ENCODE results near the gene SCAMP1.

Gene SCAMP1

GRCh38 chr5:78397831-78398230, 37.4 kb downstream of the SCAMP1 start:
- Histone ChIP-seq H3K14ac (ENCODE audit: low read length) (no peak overlapping the region), H4K91ac (ENCODE audit: low read depth, low read length) (no peak overlapping the region), H2BK120ac (ENCODE audit: insufficient read depth, low read length, poor library complexity) (no peak overlapping the region), H3K18ac (ENCODE audit: low read length) (no peak overlapping the region), H3K4me1 (ENCODE audit: control insufficient read depth in 1 of 2, insufficient read depth in 2 of 2, low read length in 2 of 2) (no peaks in the 10 kb centered on the region), H3K4me3 (ENCODE audit: low read depth, low read length) (no peak overlapping the region), H2BK12ac (ENCODE audit: low read length) (no peak overlapping the region), H4K8ac (ENCODE audit: low read depth, low read length) (no peak overlapping the region), H3K4me2 (ENCODE audit: low read length) (no peak overlapping the region), H3K79me1 (ENCODE audit: low read length) (no peaks in the 10 kb centered on the region), H3K27ac (ENCODE audit: low read depth, low read length) (no peak overlapping the region), H3K79me2 (ENCODE audit: control insufficient read depth, insufficient read depth, low read length, poor library complexity) (no peaks in the 10 kb centered on the region), H3K9ac (ENCODE audit: low read length) (no peak overlapping the region), H4K12ac (ENCODE audit: low read depth, low read length) (no peak overlapping the region), H2AK5ac (ENCODE audit: low read length) (no peak overlapping the region), H2BK5ac (ENCODE audit: low read depth, low read length, poor library complexity) (no peak overlapping the region), H2AFZ (ENCODE audit: insufficient read depth, low read length, poor library complexity) (no peak overlapping the region), H3K27me3 (ENCODE audit: insufficient read depth, low read length) (no peaks in the 10 kb centered on the region), H3K4ac (ENCODE audit: low read depth, low read length) (no peak overlapping the region), H3K23ac (ENCODE audit: low read length) (no peak overlapping the region), H3K36me3 (ENCODE audit: control insufficient read depth in 1 of 2, insufficient read depth in 2 of 2, low read length in 2 of 2) (no peaks in the 10 kb centered on the region), H3K9me3 (ENCODE audit: insufficient read depth, low read depth, low read length) (no peaks in the 10 kb centered on the region)
- DNase-seq, result no peak
- no CpG with 5 or more reads among the region's 2 CpGs for WGBS (ENCODE audit: extremely low coverage, insufficient coverage, insufficient read length)

DNA sequence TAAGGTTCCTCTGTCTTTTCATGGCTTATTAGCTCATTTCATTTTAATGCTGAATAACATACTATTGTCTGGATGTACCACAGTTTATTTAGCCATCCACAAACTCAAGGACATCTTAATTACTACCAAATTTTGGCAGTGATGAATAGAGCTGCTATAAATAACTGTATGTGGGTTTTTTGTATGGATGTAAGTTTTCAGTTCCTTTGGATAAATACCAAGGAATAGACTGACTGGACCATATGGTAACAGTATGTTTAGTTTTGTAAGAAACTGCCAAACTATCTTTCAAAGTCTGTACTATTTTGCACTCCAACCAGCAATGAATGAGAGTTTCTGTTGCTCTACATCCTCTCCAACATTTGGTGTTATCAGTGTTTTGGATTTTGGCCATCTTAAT, 38.7 kb downstream of the SCAMP1 start:
- no peak overlapping the region for H2AK5ac ChIP-seq (ENCODE audit: low read length)
- no peaks in the 10 kb centered on the region for H3K79me1 ChIP-seq (ENCODE audit: low read length)
- no peak overlapping the region for H3K23ac ChIP-seq (ENCODE audit: low read length)
- no peak overlapping the region for H3K9ac ChIP-seq (ENCODE audit: low read length)
- H3K27ac ChIP-seq (ENCODE audit: low read depth, low read length), result no peak overlapping the region
- no peak overlapping the region for H3K18ac ChIP-seq (ENCODE audit: low read length)
- no peak overlapping the region for H2AFZ ChIP-seq (ENCODE audit: insufficient read depth, low read length, poor library complexity)
- H3K79me2 ChIP-seq (ENCODE audit: control insufficient read depth, insufficient read depth, low read length, poor library complexity), result no peaks in the 10 kb centered on the region
- no peak overlapping the region for H2BK12ac ChIP-seq (ENCODE audit: low read length)
- no peak overlapping the region for H3K4me2 ChIP-seq (ENCODE audit: low read length)
- no peak overlapping the region for H4K12ac ChIP-seq (ENCODE audit: low read depth, low read length)
- no peaks in the 10 kb centered on the region for H3K9me3 ChIP-seq (ENCODE audit: insufficient read depth, low read depth, low read length)
- DNase-seq, result no peak
- H3K4ac ChIP-seq (ENCODE audit: low read depth, low read length), result no peak overlapping the region
- H3K4me1 ChIP-seq (ENCODE audit: control insufficient read depth in 1 of 2, insufficient read depth in 2 of 2, low read length in 2 of 2), result no peaks in the 10 kb centered on the region
- H4K91ac ChIP-seq (ENCODE audit: low read depth, low read length), result no peak overlapping the region
- H4K8ac ChIP-seq (ENCODE audit: low read depth, low read length), result no peak overlapping the region
- H3K4me3 ChIP-seq (ENCODE audit: low read depth, low read length), result no peak overlapping the region
- H3K27me3 ChIP-seq (ENCODE audit: insufficient read depth, low read length), result no peaks in the 10 kb centered on the region
- H3K14ac ChIP-seq (ENCODE audit: low read length), result no peak overlapping the region
- H2BK5ac ChIP-seq (ENCODE audit: low read depth, low read length, poor library complexity), result no peak overlapping the region
- H2BK120ac ChIP-seq (ENCODE audit: insufficient read depth, low read length, poor library complexity), result no peak overlapping the region
- no peaks in the 10 kb centered on the region for H3K36me3 ChIP-seq (ENCODE audit: control insufficient read depth in 1 of 2, insufficient read depth in 2 of 2, low read length in 2 of 2)

DNA sequence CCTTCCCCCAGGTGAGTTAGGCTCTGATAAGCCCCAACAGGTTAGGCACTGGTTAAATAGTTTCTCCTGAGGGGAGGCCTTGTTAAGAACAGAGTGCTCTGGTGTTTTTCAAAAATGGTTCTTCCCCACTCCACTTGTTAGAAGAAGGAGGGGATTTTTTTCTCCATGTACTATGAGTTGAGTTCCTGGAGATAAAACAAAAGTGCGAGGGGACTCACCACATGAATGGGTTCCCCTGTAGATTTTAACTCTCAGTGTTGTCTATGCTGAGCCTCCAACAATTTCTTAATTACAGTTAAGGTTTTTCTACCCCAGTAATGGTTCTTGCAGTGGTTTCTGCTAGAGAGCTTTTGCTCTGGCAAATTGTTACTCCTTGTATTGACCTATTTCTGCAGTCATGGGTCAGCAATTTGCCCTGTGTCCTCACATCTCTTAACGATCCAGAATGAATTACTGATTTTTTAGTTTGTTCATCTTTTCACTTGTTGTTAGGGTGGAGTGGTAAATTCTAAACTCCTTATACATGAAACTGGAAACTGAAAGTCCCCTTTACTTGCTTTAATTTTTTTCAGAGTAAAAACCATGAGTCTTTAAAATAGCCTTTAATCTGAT, 44.4 kb downstream of the SCAMP1 start:
- Histone ChIP-seq H3K4me2 (ENCODE audit: low read length) (no peak overlapping the region), H2AFZ (ENCODE audit: insufficient read depth, low read length, poor library complexity) (no peak overlapping the region)

GRCh38 chr5:78405829-78406750, 45.7 kb downstream of the SCAMP1 start:
- H4K8ac ChIP-seq (ENCODE audit: low read depth, low read length), result no peak overlapping the region
- H2BK5ac ChIP-seq (ENCODE audit: low read depth, low read length, poor library complexity), result no peak overlapping the region
- no peak overlapping the region for H4K12ac ChIP-seq (ENCODE audit: low read depth, low read length)
- 100% methylated on average over 1 of the region's 5 CpGs for WGBS (ENCODE audit: extremely low coverage, insufficient coverage, insufficient read length)
- no peaks in the 10 kb centered on the region for H3K79me1 ChIP-seq (ENCODE audit: low read length)
- peaks cover 0 to 2% of the 10 kb centered on the region in 2 experiments for H3K4me1 ChIP-seq (ENCODE audit: control insufficient read depth in 1 of 2, insufficient read depth in 2 of 2, low read length in 2 of 2)
- H3K4ac ChIP-seq (ENCODE audit: low read depth, low read length), result no peak overlapping the region
- no peak overlapping the region for H2BK120ac ChIP-seq (ENCODE audit: insufficient read depth, low read length, poor library complexity)
- no peak overlapping the region for H3K4me3 ChIP-seq (ENCODE audit: low read depth, low read length)
- no peak overlapping the region for H3K18ac ChIP-seq (ENCODE audit: low read length)
- H3K23ac ChIP-seq (ENCODE audit: low read length), result no peak overlapping the region
- H3K9me3 ChIP-seq (ENCODE audit: insufficient read depth, low read depth, low read length), result no peaks in the 10 kb centered on the region
- H3K27ac ChIP-seq (ENCODE audit: low read depth, low read length), result no peak overlapping the region
- H3K27me3 ChIP-seq (ENCODE audit: insufficient read depth, low read length), result no peaks in the 10 kb centered on the region
- H2AK5ac ChIP-seq (ENCODE audit: low read length), result no peak overlapping the region
- no peak overlapping the region for H2BK12ac ChIP-seq (ENCODE audit: low read length)
- H2AFZ ChIP-seq (ENCODE audit: insufficient read depth, low read length, poor library complexity), result no peak overlapping the region
- no peak overlapping the region for H4K91ac ChIP-seq (ENCODE audit: low read depth, low read length)
- H3K9ac ChIP-seq (ENCODE audit: low read length), result no peak overlapping the region
- peak in 1 of 2 donors; percentile 31 for DNase-seq
- no peak overlapping the region for H3K14ac ChIP-seq (ENCODE audit: low read length)
- H3K4me2 ChIP-seq (ENCODE audit: low read length), result no peak overlapping the region
- H3K79me2 ChIP-seq (ENCODE audit: control insufficient read depth, insufficient read depth, low read length, poor library complexity), result no peaks in the 10 kb centered on the region
- H3K36me3 ChIP-seq (ENCODE audit: control insufficient read depth in 1 of 2, insufficient read depth in 2 of 2, low read length in 2 of 2), result no peaks in the 10 kb centered on the region

More for the DNA sequence above, 44.4 kb downstream of the SCAMP1 start:
- DNase-seq, result no peak
- Histone ChIP-seq H3K4ac (ENCODE audit: low read depth, low read length) (no peak overlapping the region), H3K23ac (ENCODE audit: low read length) (no peak overlapping the region), H2AK5ac (ENCODE audit: low read length) (no peak overlapping the region), H3K36me3 (ENCODE audit: control insufficient read depth in 1 of 2, insufficient read depth in 2 of 2, low read length in 2 of 2) (no peaks in the 10 kb centered on the region), H4K91ac (ENCODE audit: low read depth, low read length) (no peak overlapping the region), H2BK5ac (ENCODE audit: low read depth, low read length, poor library complexity) (no peak overlapping the region), H3K18ac (ENCODE audit: low read length) (no peak overlapping the region), H3K14ac (ENCODE audit: low read length) (no peak overlapping the region), H3K4me1 (ENCODE audit: control insufficient read depth in 1 of 2, insufficient read depth in 2 of 2, low read length in 2 of 2) (peaks cover 0 to 2% of the 10 kb centered on the region in 2 experiments), H2BK120ac (ENCODE audit: insufficient read depth, low read length, poor library complexity) (no peak overlapping the region), H3K9me3 (ENCODE audit: insufficient read depth, low read depth, low read length) (no peaks in the 10 kb centered on the region), H3K27me3 (ENCODE audit: insufficient read depth, low read length) (no peaks in the 10 kb centered on the region), H3K4me3 (ENCODE audit: low read depth, low read length) (no peak overlapping the region), H2BK12ac (ENCODE audit: low read length) (no peak overlapping the region), H3K79me2 (ENCODE audit: control insufficient read depth, insufficient read depth, low read length, poor library complexity) (no peaks in the 10 kb centered on the region), H3K79me1 (ENCODE audit: low read length) (no peaks in the 10 kb centered on the region), H3K9ac (ENCODE audit: low read length) (no peak overlapping the region), H4K12ac (ENCODE audit: low read depth, low read length) (no peak overlapping the region), H4K8ac (ENCODE audit: low read depth, low read length) (no peak overlapping the region), H3K27ac (ENCODE audit: low read depth, low read length) (no peak overlapping the region)
- WGBS (ENCODE audit: extremely low coverage, insufficient coverage, insufficient read length), result no CpG with 5 or more reads among the region's 2 CpGs

All from trophoblast cell (in vitro differentiated cells and primary cell).